Gastroesophageal sphincter (tissue), 4 donors: ENCODE measurements around the gene ELL2. TPM values are rescaled to one million over a fixed set of nuclear protein-coding genes. Genes with fewer than 3 reads are reported as not detected.
"Not testable (repeated sequence)": the region's sequence is repeated elsewhere in the genome, so short reads cannot be mapped to it uniquely, and the experiment has no call there.

Experiments
- ATAC-seq: fragments of 150-250 bp; one replicate; pipeline ENCODE4 v1.9.1; 2016; ENCODE audit warnings: mild to moderate bottlenecking, moderate library complexity
- H3K27ac ChIP-seq, 4 donors: fragments of 200-600 bp; sonication (generic) in 3 of 4; 1 replicate in 3 of 4; 2 replicates in 1 of 4; pipeline ENCODE4 v1.5.1; 2016 to 2019
- H3K27me3 ChIP-seq: fragments of 200-600 bp; sonication (generic); one replicate; pipeline ENCODE4 v1.5.1; 2019
- H3K36me3 ChIP-seq, 2 donors: fragments of 200-600 bp; sonication (generic); one replicate each; pipeline ENCODE4 v1.5.1; 2019; ENCODE audit warnings: control low read depth in 1 of 2
- H3K4me1 ChIP-seq, 3 donors: fragments of 200-600 bp; sonication (generic); 1 replicate in 2 of 3; 2 replicates in 1 of 3; pipeline ENCODE4 v1.5.1; 2016 to 2019; ENCODE audit warnings: control low read depth in 2 of 3
- H3K4me3 ChIP-seq, 2 donors: fragments of 200-600 bp; sonication (generic); one replicate each; pipeline ENCODE4 v1.5.1; 2019; ENCODE audit warnings: mild to moderate bottlenecking in 1 of 2, moderate library complexity in 1 of 2
- H3K9me3 ChIP-seq, 3 donors: fragments of 200-600 bp; sonication (generic); one replicate each; pipeline ENCODE4 v1.5.1; 2017 to 2019; ENCODE audit warnings: control low read depth in 2 of 3
- CTCF ChIP-seq, 4 experiments: fragments of 200-600 bp in 2 of 4; fragments of 450-650 bp in 2 of 4; sonication (generic) in 1 of 4; IDR thresholded peaks; one replicate each; pipeline ENCODE4 v1.5.1; 2017 to 2019; ENCODE audit warnings: antibody characterized with exemption in 4 of 4, mild to moderate bottlenecking in 2 of 4, moderate library complexity in 2 of 4
- EP300 ChIP-seq: sonication (generic); formaldehyde crosslinking; IDR thresholded peaks from one replicate; pipeline ENCODE4 v1.6.1; 2017; ENCODE audit warnings: antibody characterized with exemption, mild to moderate bottlenecking
- POLR2A ChIP-seq, 2 donors: fragments of 450-650 bp; IDR thresholded peaks; one replicate each; pipeline ENCODE4 v1.6.1; 2017; ENCODE audit warnings: antibody characterized with exemption in 2 of 2, mild to moderate bottlenecking in 2 of 2, moderate library complexity in 1 of 2
- POLR2AphosphoS5 ChIP-seq: sonication (generic); formaldehyde crosslinking; IDR thresholded peaks from one replicate; pipeline ENCODE4 v1.6.1; 2017; ENCODE audit warnings: antibody characterized with exemption
- WGBS, 2 donors: methylation state at CpG; one replicate each; pipeline ENCODE4 v1.1.5; 2018; ENCODE audit warnings: low coverage in 1 of 2; 5-methylcytosine and 5-hydroxymethylcytosine counted together
- total RNA-seq, 4 donors: library from RNA; depleted of rRNA; stranded (reverse); fragments of >200 nt; gene quantifications; one replicate each; pipeline ENCODE4 v1.1.0, GENCODE V29; 2016

The ELL2 gene
- total RNA-seq, 4 donors from 2014 or later = 38.4 to 117 (median 59.3) TPM

- H3K36me3 ChIP-seq = peaks cover 0 to 18% of the 10 kb centered on the region in 2 donors
- no peak overlapping the region for H3K4me3 ChIP-seq
- 79 to 83% methylated on average over 4 to 5 of the region's 5 CpGs for WGBS, 2 donors
- ATAC-seq = no peak
- H3K9me3 ChIP-seq = no peaks in the 10 kb centered on the region
- H3K27me3 ChIP-seq = no peaks in the 10 kb centered on the region
- H3K27ac ChIP-seq = no peak overlapping the region
- peaks cover 0 to 48% (median 3%) of the 10 kb centered on the region in 3 donors for H3K4me1 ChIP-seq
- TF ChIP-seq CTCF (IDR thresholded peaks at IDR 0.05) (no peak), POLR2A (IDR thresholded peaks at IDR 0.05) (no peak), POLR2AphosphoS5 (no peak), EP300 (no peak)
Measured at GRCh38 chr5:95907740-95908706, 53.6 kb downstream of the ELL2 start.

DNA sequence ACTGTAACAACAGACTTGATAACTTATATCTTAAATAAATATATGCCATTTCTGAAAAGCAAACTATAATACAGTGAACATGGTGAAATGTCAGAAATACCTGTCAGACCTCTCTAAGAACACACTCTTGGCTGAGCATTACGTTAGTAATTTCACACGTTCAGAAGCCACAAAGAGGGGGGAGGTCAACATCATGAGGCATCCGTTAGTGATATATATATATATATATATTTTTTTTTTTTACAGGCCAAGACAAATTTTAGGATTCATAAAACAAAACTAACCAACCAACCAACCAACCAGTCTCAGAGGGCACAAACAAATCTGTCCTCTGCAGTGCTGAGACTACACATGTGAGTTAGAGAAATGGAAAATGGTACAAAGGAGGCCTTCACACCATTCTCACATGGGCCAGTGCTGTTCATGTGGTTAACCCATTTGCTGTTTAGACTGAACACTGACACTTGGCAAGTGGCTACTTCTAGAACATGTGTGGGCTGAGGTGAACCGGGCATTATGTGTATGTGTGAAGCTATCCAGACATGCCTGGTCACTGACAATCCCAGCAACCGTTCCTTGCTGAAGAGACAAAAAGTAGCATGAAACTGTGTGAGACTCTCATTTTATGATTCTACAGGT, 54.5 kb downstream of the ELL2 start:
- WGBS, 2 donors = 67 to 85% methylated on average over 3 to 5 of the region's 5 CpGs
- ATAC-seq = no peak
- Histone ChIP-seq H3K9me3 (no peaks in the 10 kb centered on the region), H3K4me3 (no peak overlapping the region), H3K27me3 (no peaks in the 10 kb centered on the region), H3K4me1 (peaks cover 0 to 48% (median 3%) of the 10 kb centered on the region in 3 donors), H3K27ac (no peak overlapping the region), H3K36me3 (peaks cover 0 to 18% of the 10 kb centered on the region in 2 donors)
- no peak for TF ChIP-seq POLR2AphosphoS5
- no peak for TF ChIP-seq CTCF (IDR thresholded peaks at IDR 0.05)
- TF ChIP-seq EP300 = no peak
- no peak for TF ChIP-seq POLR2A (IDR thresholded peaks at IDR 0.05)

- H3K9me3 ChIP-seq, H3K4me3 ChIP-seq, H3K27me3 ChIP-seq, ATAC-seq, H3K27ac ChIP-seq: not testable (repeated sequence)
- WGBS, 2 donors = 52 to 53% methylated on average over 3 of the region's 3 CpGs
- H3K36me3 ChIP-seq = peaks cover 0 to 13% of the 10 kb centered on the region in 2 donors
- H3K4me1 ChIP-seq = peaks cover 0 to 48% (median 3%) of the 10 kb centered on the region in 3 donors
Measured at GRCh38 chr5:95906398-95906797, 55.3 kb downstream of the ELL2 start.

GRCh38 chr5:95904827-95905226, 56.8 kb downstream of the ELL2 start:
- WGBS, 2 donors = 84 to 100% methylated on average over 1 to 5 of the region's 5 CpGs
- Histone ChIP-seq H3K27me3 (no peaks in the 10 kb centered on the region), H3K36me3 (peaks cover 0 to 7% of the 10 kb centered on the region in 2 donors), H3K4me3 (no peak overlapping the region), H3K27ac (no peak overlapping the region), H3K4me1 (peaks cover 0 to 49% (median 3%) of the 10 kb centered on the region in 3 donors), H3K9me3 (no peaks in the 10 kb centered on the region)
- no peak for ATAC-seq
- TF ChIP-seq CTCF (IDR thresholded peaks at IDR 0.05) (no peak), EP300 (no peak), POLR2A (IDR thresholded peaks at IDR 0.05) (no peak), POLR2AphosphoS5 (no peak)

GRCh38 chr5:95903838-95904237, 57.8 kb downstream of the ELL2 start:
- no peaks in the 10 kb centered on the region for H3K27me3 ChIP-seq
- 91 to 95% methylated on average over 4 of the region's 4 CpGs for WGBS, 2 donors
- H3K9me3 ChIP-seq = no peaks in the 10 kb centered on the region
- H3K4me3 ChIP-seq = no peak overlapping the region
- peaks cover 0 to 50% (median 1%) of the 10 kb centered on the region in 3 donors for H3K4me1 ChIP-seq
- H3K36me3 ChIP-seq = peaks cover 0 to 7% of the 10 kb centered on the region in 2 donors
- ATAC-seq = no peak
- no peak overlapping the region for H3K27ac ChIP-seq
- no peak for TF ChIP-seq CTCF (IDR thresholded peaks at IDR 0.05)
- TF ChIP-seq POLR2A (IDR thresholded peaks at IDR 0.05) = no peak
- no peak for TF ChIP-seq POLR2AphosphoS5
- no peak for TF ChIP-seq EP300
